Inferior parietal cortex (tissue), 1 donor: ENCODE measurements around the gene SYT1.

Source experiments
- DNase-seq: peaks from one replicate; pipeline ENCODE4 v3.0.0-alpha.2; 2016; ENCODE audit errors: extremely low spot score

Gene SYT1

GRCh38 chr12:79294590-79294989 is 430.0 kb downstream of the SYT1 start:
- no peak for DNase-seq

GRCh38 chr12:79295572-79295971 is 431.0 kb downstream of the SYT1 start:
- DNase-seq = no peak

- no peak for DNase-seq
Observed at GRCh38 chr12:79296133-79296532, 431.6 kb downstream of the SYT1 start.

- DNase-seq = peak; percentile 46
Observed at GRCh38 chr12:79296871-79297270, 432.3 kb downstream of the SYT1 start.

GRCh38 chr12:79298506-79298905 is 433.9 kb downstream of the SYT1 start:
- DNase-seq = no peak

- no peak for DNase-seq
Observed at GRCh38 chr12:79299447-79300198, 435.0 kb downstream of the SYT1 start.

GRCh38 chr12:79300199-79300568 is 435.6 kb downstream of the SYT1 start:
- no peak for DNase-seq

- DNase-seq = no peak
Observed at GRCh38 chr12:79301181-79301580, 436.6 kb downstream of the SYT1 start.

GRCh38 chr12:79302162-79302814 is 437.7 kb downstream of the SYT1 start:
- no peak for DNase-seq

GRCh38 chr12:79307340-79307739 is 442.8 kb downstream of the SYT1 start:
- no peak for DNase-seq

GRCh38 chr12:79309039-79309438 is 444.5 kb downstream of the SYT1 start:
- no peak for DNase-seq

GRCh38 chr12:79317179-79317847 is 452.7 kb downstream of the SYT1 start:
- DNase-seq = no peak

GRCh38 chr12:79322905-79323304 is 458.3 kb downstream of the SYT1 start:
- DNase-seq = no peak

- DNase-seq = no peak
Observed at GRCh38 chr12:79324571-79324970, 460.0 kb downstream of the SYT1 start.

- no peak for DNase-seq
Observed at GRCh38 chr12:79326222-79326621, 461.6 kb downstream of the SYT1 start.

- DNase-seq = no peak
Observed at GRCh38 chr12:79326663-79327062, 462.1 kb downstream of the SYT1 start.

- no peak for DNase-seq
Observed at GRCh38 chr12:79327465-79327864, 462.9 kb downstream of the SYT1 start.

GRCh38 chr12:79329933-79330332 is 465.4 kb downstream of the SYT1 start:
- no peak for DNase-seq

GRCh38 chr12:79331870-79332269 is 467.3 kb downstream of the SYT1 start:
- no peak for DNase-seq

- DNase-seq = no peak
Observed at GRCh38 chr12:79333144-79333543, 468.6 kb downstream of the SYT1 start.

GRCh38 chr12:79337662-79338290 is 473.2 kb downstream of the SYT1 start:
- DNase-seq = no peak
